HG03175 (cell line): ENCODE measurements around the gene WDR49.

ENCODE experiments used
- ATAC-seq: cut with Tn5 transposase; IDR thresholded peaks from one replicate; pipeline ENCODE4 v1.9.1; 2021; ENCODE audit warnings: mild to moderate bottlenecking, moderate library complexity; ENCODE audit not compliant: unreplicated experiment

Gene WDR49

GRCh38 chr3:167491621-167492020 lies 162.1 kb downstream of the WDR49 start:
- no peak for ATAC-seq

- no peak for ATAC-seq
These were observed 164.2 kb downstream of the WDR49 start for GRCh38 chr3:167489571-167489970.

GRCh38 chr3:167487556-167487955 lies 166.2 kb downstream of the WDR49 start:
- no peak for ATAC-seq

GRCh38 chr3:167484551-167484950 lies 169.2 kb downstream of the WDR49 start:
- ATAC-seq, result no peak

GRCh38 chr3:167483708-167484475 lies 169.8 kb downstream of the WDR49 start:
- no peak for ATAC-seq

GRCh38 chr3:167481164-167481563 lies 172.6 kb downstream of the WDR49 start:
- no peak for ATAC-seq

GRCh38 chr3:167480748-167481147 lies 173.0 kb downstream of the WDR49 start:
- ATAC-seq, result no peak

GRCh38 chr3:167473863-167474262 lies 179.9 kb downstream of the WDR49 start, which contains the start of gene SERPINI2:
Gene SERPINI2, minus strand, starts transcription at chr3:167474042. Its CDS starts 2,208 bp downstream, at chr3:167471834.
- no peak for ATAC-seq

- no peak for ATAC-seq
These were observed 184.4 kb downstream of the WDR49 start for GRCh38 chr3:167469381-167469780.

GRCh38 chr3:167467848-167468611 lies 185.7 kb downstream of the WDR49 start:
- ATAC-seq, result no peak

GRCh38 chr3:167466966-167467365 lies 186.8 kb downstream of the WDR49 start:
- ATAC-seq, result no peak

GRCh38 chr3:167456157-167456799 lies 197.5 kb downstream of the WDR49 start:
- ATAC-seq, result no peak

- ATAC-seq, result no peak
These were observed 199.9 kb downstream of the WDR49 start for GRCh38 chr3:167453815-167454214.

GRCh38 chr3:167451282-167451681 lies 202.5 kb downstream of the WDR49 start:
- ATAC-seq, result no peak

- no peak for ATAC-seq
These were observed 203.1 kb downstream of the WDR49 start for GRCh38 chr3:167450675-167451074.

GRCh38 chr3:167450195-167450594 lies 203.5 kb downstream of the WDR49 start:
- ATAC-seq, result no peak

GRCh38 chr3:167445491-167445890 lies 208.3 kb downstream of the WDR49 start:
- no peak for ATAC-seq

- no peak for ATAC-seq
These were observed 212.5 kb downstream of the WDR49 start for GRCh38 chr3:167441256-167441655.

GRCh38 chr3:167437428-167438139 lies 216.2 kb downstream of the WDR49 start:
- no peak for ATAC-seq
